Type B pancreatic cell (in vitro differentiated cells): ENCODE measurements around the gene TEKT3. TPM values are rescaled to one million over a fixed set of nuclear protein-coding genes. Genes with fewer than 3 reads are reported as not detected.

Experiments
- DNase-seq: peaks from one replicate; pipeline ENCODE4 v3.0.0; 2021; ENCODE audit warnings: mixed read lengths; ENCODE audit not compliant: unreplicated experiment; ENCODE audit errors: extremely low spot score
- H3K27ac Mint-ChIP-seq: 2 replicates; pipeline ENCODE4 v1.8.0; 2021; ENCODE audit warnings: mild to moderate bottlenecking, mixed read lengths
- H3K27me3 Mint-ChIP-seq: 2 replicates; pipeline ENCODE4 v1.8.0; 2021; ENCODE audit warnings: mixed read lengths
- H3K36me3 Mint-ChIP-seq: 2 replicates; pipeline ENCODE4 v1.8.0; 2021; ENCODE audit warnings: mixed read lengths
- H3K4me1 Mint-ChIP-seq: one replicate; pipeline ENCODE4 v1.8.0; 2021; ENCODE audit warnings: mixed read lengths; ENCODE audit not compliant: unreplicated experiment
- H3K4me3 Mint-ChIP-seq: 2 replicates; pipeline ENCODE4 v1.8.0; 2021; ENCODE audit warnings: mild to moderate bottlenecking, mixed read lengths
- H3K9me3 Mint-ChIP-seq: 2 replicates; pipeline ENCODE4 v1.8.0; 2021; ENCODE audit warnings: mixed read lengths
- CTCF ChIP-seq: fragments of 200-600 bp; sonication (generic); conservative IDR thresholded peaks from 2 replicates; pipeline ENCODE4 v1.5.0; 2021; ENCODE audit warnings: antibody characterized with exemption, mild to moderate bottlenecking
- total RNA-seq: library from RNA; stranded (reverse); gene quantifications from 2 replicates; pipeline ENCODE4 v1.2.1, GENCODE V29; 2021; ENCODE audit warnings: low replicate concordance

TEKT3 gene
- total RNA-seq, 1 donor from 2014 or later, result 0.56 TPM

- peaks cover 22% of the 10 kb centered on the region for H3K27me3 Mint-ChIP-seq
- no peak overlapping the region for H3K4me3 Mint-ChIP-seq
- H3K27ac Mint-ChIP-seq, result no peak overlapping the region
Observed at GRCh38 chr17:15350777-15351477, 9.5 kb upstream of the TEKT3 start.

DNA sequence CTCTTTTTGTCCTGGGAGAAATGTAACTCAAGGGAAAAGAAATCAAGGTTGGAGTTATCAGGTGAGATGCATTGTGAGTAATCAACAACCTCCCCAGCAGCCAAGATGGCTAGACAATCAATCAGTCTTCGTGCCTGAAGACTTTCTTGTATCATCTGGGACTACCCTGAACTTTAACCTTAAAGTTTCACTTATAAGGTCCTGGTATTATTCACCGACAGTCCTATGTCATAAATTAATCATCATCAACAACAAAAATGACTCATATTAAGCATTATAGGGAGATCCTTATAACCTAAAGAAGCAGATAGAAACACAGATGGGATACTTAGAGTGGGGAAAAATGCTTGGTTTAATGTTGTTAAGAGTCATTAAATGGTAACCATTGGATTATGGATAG is 7.7 kb upstream of the TEKT3 start:
- H3K4me3 Mint-ChIP-seq, result no peak overlapping the region
- H3K27ac Mint-ChIP-seq, result no peak overlapping the region
- H3K36me3 Mint-ChIP-seq, result no peaks in the 10 kb centered on the region
- DNase-seq, result no peak
- H3K27me3 Mint-ChIP-seq, result peaks cover 38% of the 10 kb centered on the region
- no peaks in the 10 kb centered on the region for H3K9me3 Mint-ChIP-seq
- no peaks in the 10 kb centered on the region for H3K4me1 Mint-ChIP-seq
- no peak for TF ChIP-seq CTCF

More at GRCh38 chr17:15350777-15351477, 9.5 kb upstream of the TEKT3 start:
- Mint-ChIP-seq H3K36me3 (no peaks in the 10 kb centered on the region), H3K9me3 (no peaks in the 10 kb centered on the region), H3K4me1 (no peaks in the 10 kb centered on the region)
- TF ChIP-seq CTCF, result no peak
- no peak for DNase-seq

- no peak overlapping the region for H3K27ac Mint-ChIP-seq
- no peaks in the 10 kb centered on the region for H3K4me1 Mint-ChIP-seq
- peaks cover 49% of the 10 kb centered on the region for H3K27me3 Mint-ChIP-seq
- H3K36me3 Mint-ChIP-seq, result no peaks in the 10 kb centered on the region
- no peak for DNase-seq
- H3K9me3 Mint-ChIP-seq, result no peaks in the 10 kb centered on the region
- no peak overlapping the region for H3K4me3 Mint-ChIP-seq
- TF ChIP-seq CTCF, result no peak
Observed at GRCh38 chr17:15348021-15348420, 6.6 kb upstream of the TEKT3 start.

DNA sequence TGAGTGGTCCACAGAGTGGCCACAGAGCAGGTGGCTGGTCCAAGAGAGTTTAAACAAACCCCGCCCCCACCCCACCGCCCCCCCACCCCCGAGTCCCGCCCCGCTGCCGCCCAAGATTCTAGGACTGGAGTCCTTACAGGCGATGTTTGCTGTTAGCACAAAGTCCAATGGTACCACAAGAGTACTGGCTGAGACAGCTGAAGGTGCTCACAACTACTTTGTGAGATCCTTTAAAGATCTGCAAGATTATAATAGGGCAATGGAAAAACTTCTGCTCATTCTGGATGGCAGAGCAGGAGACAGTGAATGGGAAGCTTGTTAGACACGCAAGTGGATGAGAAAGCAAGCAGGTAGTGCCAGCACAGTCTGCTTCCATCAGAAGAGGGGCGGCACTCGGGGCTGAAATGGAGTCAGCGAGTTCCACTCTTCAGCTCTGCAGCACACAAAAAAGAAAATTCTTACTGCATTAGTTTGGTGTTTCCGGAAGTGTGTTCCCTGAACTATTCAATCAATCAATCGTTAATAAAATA is 4.7 kb upstream of the TEKT3 start:
- H3K9me3 Mint-ChIP-seq, result no peaks in the 10 kb centered on the region
- H3K27me3 Mint-ChIP-seq, result peaks cover 62% of the 10 kb centered on the region
- no peak for DNase-seq
- no peaks in the 10 kb centered on the region for H3K36me3 Mint-ChIP-seq
- H3K27ac Mint-ChIP-seq, result no peak overlapping the region
- peaks cover 2% of the 10 kb centered on the region for H3K4me1 Mint-ChIP-seq
- no peak for TF ChIP-seq CTCF
- H3K4me3 Mint-ChIP-seq, result no peak overlapping the region

- no peaks in the 10 kb centered on the region for H3K36me3 Mint-ChIP-seq
- peaks cover 83% of the 10 kb centered on the region for H3K27me3 Mint-ChIP-seq
- H3K4me3 Mint-ChIP-seq, result peak overlapping the region; percentile 51
- no peaks in the 10 kb centered on the region for H3K9me3 Mint-ChIP-seq
- DNase-seq, result no peak
- peaks cover 6% of the 10 kb centered on the region for H3K4me1 Mint-ChIP-seq
- no peak for TF ChIP-seq CTCF
- no peak overlapping the region for H3K27ac Mint-ChIP-seq
Observed at GRCh38 chr17:15343749-15344148, 2.4 kb upstream of the TEKT3 start.
